Endodermal cell (in vitro differentiated cells): Measurements from ENCODE around the gene SERPINF2. TPM values are rescaled to one million over a fixed set of nuclear protein-coding genes. Genes with fewer than 3 reads are reported as not detected.

Experiments
- DNase-seq: peaks from one replicate; pipeline ENCODE4 v3.0.0-alpha.2; 2017
- H3K27ac ChIP-seq: 2 replicates; pipeline ENCODE4 v1.5.1; 2013; ENCODE audit warnings: mild to moderate bottlenecking, low read depth, low read length, moderate library complexity
- H3K27me3 ChIP-seq: 2 replicates; pipeline ENCODE4 v1.6.1; 2013; ENCODE audit warnings: mild to moderate bottlenecking, low read length, moderate library complexity; ENCODE audit not compliant: insufficient read depth, control insufficient read depth, poor library complexity, severe bottlenecking
- H3K36me3 ChIP-seq: 2 replicates; pipeline ENCODE4 v1.7.0; 2013; ENCODE audit warnings: mild to moderate bottlenecking, low read length, moderate library complexity; ENCODE audit not compliant: control insufficient read depth, insufficient read depth
- H3K4me1 ChIP-seq: one replicate; pipeline ENCODE4 v1.7.0; 2013; ENCODE audit warnings: low read length; ENCODE audit not compliant: control insufficient read depth, insufficient read depth
- H3K4me3 ChIP-seq: 2 replicates; pipeline ENCODE4 v1.5.1; 2013; ENCODE audit warnings: mild to moderate bottlenecking, low read length, moderate library complexity
- H3K9ac ChIP-seq: 2 replicates; pipeline ENCODE4 v1.6.1; 2013; ENCODE audit warnings: mild to moderate bottlenecking, low read length, moderate library complexity; ENCODE audit not compliant: poor library complexity, severe bottlenecking; ENCODE audit errors: extremely low read depth
- H3K9me3 ChIP-seq: 2 replicates; pipeline ENCODE4 v1.6.1; 2013; ENCODE audit warnings: mild to moderate bottlenecking, low read length, moderate library complexity; ENCODE audit not compliant: control insufficient read depth
- H3K27ac Mint-ChIP-seq: 2 replicates; pipeline ENCODE4 v1.8.0; 2020; ENCODE audit warnings: mixed read lengths
- H3K27me3 Mint-ChIP-seq: 2 replicates; pipeline ENCODE4 v1.8.0; 2021; ENCODE audit warnings: mild to moderate bottlenecking, mixed read lengths; ENCODE audit not compliant: insufficient read depth
- H3K36me3 Mint-ChIP-seq: 2 replicates; pipeline ENCODE4 v1.8.0; 2020; ENCODE audit warnings: low read depth, mixed read lengths
- H3K4me1 Mint-ChIP-seq: 2 replicates; pipeline ENCODE4 v1.8.0; 2020; ENCODE audit warnings: mixed read lengths
- H3K4me3 Mint-ChIP-seq: 2 replicates; pipeline ENCODE4 v1.8.0; 2020; ENCODE audit warnings: mild to moderate bottlenecking, moderate library complexity, mixed read lengths
- H3K9me3 Mint-ChIP-seq: 2 replicates; pipeline ENCODE4 v1.8.0; 2020; ENCODE audit warnings: mild to moderate bottlenecking, mixed read lengths
- WGBS, 2 experiments: methylation state at CpG; one replicate each; pipeline versions ENCODE4 v1.1.5 to v1.1.7; 2013; ENCODE audit warnings: missing lambda C conversion rate in 2 of 2, mixed read lengths in 1 of 2; ENCODE audit not compliant: insufficient coverage in 1 of 2, insufficient read length in 1 of 2; 5-methylcytosine and 5-hydroxymethylcytosine counted together
- total RNA-seq, 2 donors: library from RNA; stranded (reverse); fragmentation: NEBNext Ultra II Directional in 1 of 2; extraction: Animal tissue kit (Norgen Biotek cat#: 25700) in 1 of 2; gene quantifications; 2 replicates in 1 of 2; 3 replicates in 1 of 2; pipeline ENCODE4 v1.2.1, GENCODE V29; 2021
- TF ChIP-seq, protein P1 (sequence below): fragments of 200-600 bp; sonication (generic); conservative IDR thresholded peaks from 2 replicates; pipeline ENCODE4 v1.5.0; 2021; ENCODE audit warnings: antibody characterized with exemption, mild to moderate bottlenecking

Gene SERPINF2
- total RNA-seq, 2 donors from 2014 or later: 0.86 to 1.8 TPM

DNA sequence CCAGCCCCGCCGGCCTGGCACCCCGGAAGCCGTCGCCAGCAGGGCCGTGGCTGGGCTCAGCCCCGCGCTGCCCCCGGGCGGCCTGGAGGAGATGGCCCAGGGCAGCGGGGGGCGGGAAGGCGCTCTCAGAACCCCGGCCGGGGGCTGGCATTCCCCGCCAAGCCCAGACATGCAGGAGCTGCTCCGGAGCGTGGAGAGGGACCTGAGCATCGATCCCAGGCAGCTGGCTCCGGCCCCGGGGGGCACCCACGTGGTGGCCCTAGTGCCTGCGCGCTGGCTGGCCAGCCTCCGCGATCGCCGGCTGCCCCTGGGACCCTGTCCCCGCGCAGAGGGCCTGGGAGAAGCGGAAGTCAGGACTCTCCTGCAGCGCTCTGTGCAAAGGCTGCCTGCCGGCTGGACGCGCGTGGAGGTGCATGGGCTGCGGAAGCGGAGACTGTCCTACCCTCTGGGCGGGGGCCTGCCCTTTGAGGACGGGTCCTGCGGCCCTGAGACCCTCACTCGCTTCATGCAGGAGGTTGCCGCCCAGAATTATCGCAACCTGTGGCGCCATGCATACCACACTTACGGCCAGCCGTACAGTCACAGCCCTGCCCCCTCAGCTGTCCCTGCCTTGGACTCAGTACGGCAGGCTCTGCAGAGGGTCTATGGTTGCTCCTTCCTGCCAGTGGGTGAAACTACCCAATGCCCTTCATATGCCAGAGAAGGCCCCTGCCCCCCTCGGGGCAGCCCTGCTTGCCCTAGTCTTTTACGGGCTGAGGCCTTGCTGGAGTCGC, 17.6 kb upstream of the SERPINF2 start:
- no peaks in the 10 kb centered on the region for H3K27me3 ChIP-seq
- TF ChIP-seq, protein P1, sequence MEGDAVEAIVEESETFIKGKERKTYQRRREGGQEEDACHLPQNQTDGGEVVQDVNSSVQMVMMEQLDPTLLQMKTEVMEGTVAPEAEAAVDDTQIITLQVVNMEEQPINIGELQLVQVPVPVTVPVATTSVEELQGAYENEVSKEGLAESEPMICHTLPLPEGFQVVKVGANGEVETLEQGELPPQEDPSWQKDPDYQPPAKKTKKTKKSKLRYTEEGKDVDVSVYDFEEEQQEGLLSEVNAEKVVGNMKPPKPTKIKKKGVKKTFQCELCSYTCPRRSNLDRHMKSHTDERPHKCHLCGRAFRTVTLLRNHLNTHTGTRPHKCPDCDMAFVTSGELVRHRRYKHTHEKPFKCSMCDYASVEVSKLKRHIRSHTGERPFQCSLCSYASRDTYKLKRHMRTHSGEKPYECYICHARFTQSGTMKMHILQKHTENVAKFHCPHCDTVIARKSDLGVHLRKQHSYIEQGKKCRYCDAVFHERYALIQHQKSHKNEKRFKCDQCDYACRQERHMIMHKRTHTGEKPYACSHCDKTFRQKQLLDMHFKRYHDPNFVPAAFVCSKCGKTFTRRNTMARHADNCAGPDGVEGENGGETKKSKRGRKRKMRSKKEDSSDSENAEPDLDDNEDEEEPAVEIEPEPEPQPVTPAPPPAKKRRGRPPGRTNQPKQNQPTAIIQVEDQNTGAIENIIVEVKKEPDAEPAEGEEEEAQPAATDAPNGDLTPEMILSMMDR: no peak
- no peaks in the 10 kb centered on the region for H3K36me3 ChIP-seq
- H3K4me3 ChIP-seq: peak overlapping the region; percentile 67
- H3K27ac ChIP-seq: no peak overlapping the region
- WGBS, 2 experiments: 31 to 81% methylated on average over 18 to 51 of the region's 51 CpGs
- peak; percentile 82 for DNase-seq
- no peaks in the 10 kb centered on the region for H3K27me3 Mint-ChIP-seq
- peak overlapping the region; percentile 52 for H3K4me3 Mint-ChIP-seq
- H3K27ac Mint-ChIP-seq: no peak overlapping the region
- peak overlapping the region; percentile 15 for H3K9ac ChIP-seq
- no peaks in the 10 kb centered on the region for H3K9me3 Mint-ChIP-seq
- no peaks in the 10 kb centered on the region for H3K4me1 Mint-ChIP-seq
- no peaks in the 10 kb centered on the region for H3K4me1 ChIP-seq
- H3K36me3 Mint-ChIP-seq: peaks cover 13% of the 10 kb centered on the region
- no peaks in the 10 kb centered on the region for H3K9me3 ChIP-seq

DNA sequence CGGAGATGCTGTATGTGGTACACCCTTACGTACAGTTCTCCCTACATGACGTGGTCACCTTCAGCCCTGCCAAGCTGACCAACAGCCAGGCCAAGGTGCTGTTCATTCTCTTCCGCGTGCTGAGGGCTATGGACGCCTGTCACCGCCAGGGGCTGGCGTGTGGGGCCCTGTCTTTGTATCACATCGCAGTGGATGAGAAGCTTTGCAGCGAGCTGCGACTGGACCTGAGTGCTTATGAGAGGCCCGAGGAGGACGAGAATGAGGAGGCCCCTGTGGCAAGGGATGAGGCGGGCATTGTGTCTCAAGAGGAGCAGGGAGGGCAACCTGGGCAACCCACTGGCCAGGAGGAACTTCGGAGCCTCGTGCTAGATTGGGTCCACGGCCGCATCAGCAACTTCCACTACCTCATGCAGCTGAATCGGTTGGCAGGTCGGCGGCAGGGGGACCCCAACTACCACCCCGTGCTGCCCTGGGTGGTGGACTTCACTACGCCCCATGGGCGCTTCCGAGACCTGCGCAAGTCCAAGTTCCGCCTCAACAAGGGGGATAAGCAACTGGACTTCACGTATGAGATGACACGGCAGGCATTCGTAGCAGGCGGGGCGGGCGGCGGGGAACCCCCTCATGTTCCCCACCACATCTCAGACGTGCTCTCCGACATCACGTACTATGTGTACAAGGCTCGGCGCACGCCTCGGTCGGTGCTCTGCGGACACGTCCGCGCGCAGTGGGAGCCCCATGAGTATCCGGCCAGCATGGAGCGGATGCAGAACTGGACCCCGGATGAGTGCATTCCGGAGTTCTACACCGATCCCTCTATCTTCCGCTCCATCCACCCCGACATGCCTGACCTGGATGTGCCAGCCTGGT, 16.8 kb upstream of the SERPINF2 start:
- H3K4me1 Mint-ChIP-seq: no peaks in the 10 kb centered on the region
- H3K4me3 Mint-ChIP-seq: peak overlapping the region; percentile 52
- H3K27me3 Mint-ChIP-seq: no peaks in the 10 kb centered on the region
- H3K36me3 Mint-ChIP-seq: peaks cover 13% of the 10 kb centered on the region
- H3K27ac Mint-ChIP-seq: no peak overlapping the region
- no peak overlapping the region for H3K27ac ChIP-seq
- no peaks in the 10 kb centered on the region for H3K9me3 Mint-ChIP-seq
- no peaks in the 10 kb centered on the region for H3K9me3 ChIP-seq
- H3K4me1 ChIP-seq: no peaks in the 10 kb centered on the region
- no peaks in the 10 kb centered on the region for H3K36me3 ChIP-seq
- TF ChIP-seq, protein P1: peak; percentile 14
- H3K4me3 ChIP-seq: peak overlapping the region; percentile 67
- peak; percentile 58 for DNase-seq
- 95% methylated on average over 46 to 54 of the region's 54 CpGs for WGBS, 2 experiments
- H3K9ac ChIP-seq: no peak overlapping the region
- H3K27me3 ChIP-seq: no peaks in the 10 kb centered on the region

DNA sequence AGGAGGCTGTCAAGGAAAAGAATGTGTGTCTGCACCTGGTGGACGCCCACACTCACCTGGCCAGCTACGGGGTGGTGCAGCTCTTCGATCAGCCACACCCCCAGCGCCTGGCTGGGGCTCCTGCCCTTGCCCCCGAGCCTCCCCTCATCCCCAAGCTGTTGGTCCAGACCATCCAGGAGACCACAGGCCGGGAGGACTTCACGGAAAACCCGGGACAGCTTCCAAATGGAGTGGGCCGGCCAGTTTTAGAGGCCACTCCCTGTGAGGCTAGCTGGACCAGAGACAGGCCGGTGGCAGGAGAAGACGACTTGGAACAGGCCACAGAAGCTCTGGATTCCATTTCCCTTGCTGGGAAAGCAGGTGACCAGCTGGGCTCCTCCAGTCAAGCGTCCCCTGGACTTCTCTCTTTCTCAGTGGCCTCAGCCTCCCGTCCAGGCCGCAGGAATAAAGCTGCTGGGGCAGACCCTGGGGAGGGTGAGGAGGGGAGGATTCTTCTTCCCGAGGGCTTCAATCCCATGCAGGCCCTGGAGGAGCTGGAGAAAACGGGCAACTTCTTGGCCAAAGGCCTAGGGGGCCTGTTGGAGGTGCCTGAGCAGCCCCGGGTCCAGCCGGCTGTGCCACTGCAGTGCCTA, 15.9 kb upstream of the SERPINF2 start:
- TF ChIP-seq, protein P1: no peak
- Histone ChIP-seq H3K9me3 (no peaks in the 10 kb centered on the region), H3K36me3 (no peaks in the 10 kb centered on the region), H3K4me1 (no peaks in the 10 kb centered on the region), H3K9ac (no peak overlapping the region), H3K27ac (no peak overlapping the region), H3K27me3 (no peaks in the 10 kb centered on the region), H3K4me3 (no peak overlapping the region)
- peaks cover 15% of the 10 kb centered on the region for H3K36me3 Mint-ChIP-seq
- DNase-seq: no peak
- no peaks in the 10 kb centered on the region for H3K27me3 Mint-ChIP-seq
- H3K9me3 Mint-ChIP-seq: no peaks in the 10 kb centered on the region
- H3K27ac Mint-ChIP-seq: no peak overlapping the region
- H3K4me3 Mint-ChIP-seq: no peak overlapping the region
- WGBS, 2 experiments: 92 to 96% methylated on average over 8 to 18 of the region's 18 CpGs
- H3K4me1 Mint-ChIP-seq: no peaks in the 10 kb centered on the region
